GM10266 (cell line): Measurements from ENCODE around the gene LRMDA.

ENCODE experiments used
- DNase-seq: peaks from one replicate; pipeline ENCODE4 v3.0.0; 2012; ENCODE audit errors: extremely low spot score
- TF ChIP-seq, protein P1 (sequence below): IDR thresholded peaks from 2 replicates; pipeline ENCODE4 v1.5.1; 2012; ENCODE audit warnings: mild to moderate bottlenecking, low read depth; ENCODE audit not compliant: control insufficient read depth, insufficient read depth; ENCODE audit errors: missing control alignments

LRMDA gene

DNA sequence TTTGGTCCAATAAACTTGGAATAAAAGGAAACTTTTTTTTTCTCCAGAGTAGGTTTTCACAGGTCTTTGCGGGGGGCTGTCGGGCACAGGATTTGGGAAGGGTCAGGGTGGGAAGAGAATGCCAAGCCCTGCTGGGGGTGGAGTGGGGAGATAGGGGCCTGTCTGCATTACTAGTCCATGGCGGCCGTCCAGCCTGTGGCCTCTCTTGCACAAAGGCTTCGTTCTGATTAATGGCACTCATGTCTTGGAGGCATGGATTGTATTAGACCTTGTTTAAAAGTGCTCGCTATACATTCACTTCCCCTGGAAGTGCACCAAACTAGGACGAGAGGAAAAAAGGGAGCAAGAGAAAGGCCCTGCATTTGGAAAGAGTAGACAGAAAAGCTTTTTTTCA is 37.2 kb downstream of the LRMDA start:
- DNase-seq, result no peak
- TF ChIP-seq, protein P1, sequence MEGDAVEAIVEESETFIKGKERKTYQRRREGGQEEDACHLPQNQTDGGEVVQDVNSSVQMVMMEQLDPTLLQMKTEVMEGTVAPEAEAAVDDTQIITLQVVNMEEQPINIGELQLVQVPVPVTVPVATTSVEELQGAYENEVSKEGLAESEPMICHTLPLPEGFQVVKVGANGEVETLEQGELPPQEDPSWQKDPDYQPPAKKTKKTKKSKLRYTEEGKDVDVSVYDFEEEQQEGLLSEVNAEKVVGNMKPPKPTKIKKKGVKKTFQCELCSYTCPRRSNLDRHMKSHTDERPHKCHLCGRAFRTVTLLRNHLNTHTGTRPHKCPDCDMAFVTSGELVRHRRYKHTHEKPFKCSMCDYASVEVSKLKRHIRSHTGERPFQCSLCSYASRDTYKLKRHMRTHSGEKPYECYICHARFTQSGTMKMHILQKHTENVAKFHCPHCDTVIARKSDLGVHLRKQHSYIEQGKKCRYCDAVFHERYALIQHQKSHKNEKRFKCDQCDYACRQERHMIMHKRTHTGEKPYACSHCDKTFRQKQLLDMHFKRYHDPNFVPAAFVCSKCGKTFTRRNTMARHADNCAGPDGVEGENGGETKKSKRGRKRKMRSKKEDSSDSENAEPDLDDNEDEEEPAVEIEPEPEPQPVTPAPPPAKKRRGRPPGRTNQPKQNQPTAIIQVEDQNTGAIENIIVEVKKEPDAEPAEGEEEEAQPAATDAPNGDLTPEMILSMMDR, result no peak

DNA sequence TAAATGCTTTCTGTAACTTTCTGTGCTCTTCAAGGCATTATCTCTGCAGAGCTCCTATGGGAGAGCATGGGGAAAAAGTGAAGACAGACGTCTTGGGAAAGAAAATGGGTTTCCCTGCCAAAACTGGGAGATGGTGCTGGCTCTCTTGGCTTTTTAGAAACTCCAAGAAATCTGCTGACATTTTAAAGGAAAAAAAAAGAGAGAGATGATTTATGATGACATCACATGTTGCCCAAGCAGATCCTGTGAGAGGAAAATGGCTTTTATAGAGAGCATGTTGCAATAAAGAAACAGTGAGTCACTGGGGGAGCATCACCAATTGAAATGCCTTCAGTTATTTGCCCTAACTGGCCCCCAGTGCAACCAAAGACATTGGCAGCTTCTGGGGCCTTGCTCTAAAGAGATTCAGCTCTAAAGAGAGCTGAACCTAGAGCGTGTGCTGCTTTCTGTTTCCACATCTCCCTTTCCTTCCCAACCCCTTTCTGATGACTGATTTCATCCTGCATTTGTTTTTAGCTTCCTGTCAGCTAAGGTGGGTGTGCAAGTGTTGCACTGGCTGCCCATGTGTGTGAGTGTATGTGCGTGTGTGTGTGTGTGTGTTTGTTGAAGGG is 37.7 kb downstream of the LRMDA start:
- DNase-seq, result no peak

DNA sequence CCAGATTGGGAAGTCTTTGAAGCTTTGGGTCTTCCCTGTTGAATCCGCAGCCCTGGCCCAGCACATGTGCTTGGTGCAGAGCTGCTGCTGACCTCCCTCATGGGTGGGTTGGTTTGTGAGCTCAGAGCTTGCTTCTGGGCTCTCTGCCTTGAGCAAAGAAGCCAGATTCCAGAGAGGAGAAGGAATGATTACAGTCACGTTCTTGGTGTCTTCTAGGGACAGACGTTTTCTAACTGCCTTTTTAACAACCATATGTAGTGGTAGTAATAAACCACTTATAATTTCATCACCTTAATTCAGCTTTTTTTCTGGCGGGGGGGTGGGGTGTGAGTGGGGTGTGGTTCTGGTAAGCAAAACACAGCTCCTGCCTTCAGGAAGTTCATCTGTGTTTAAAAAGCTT is 39.5 kb downstream of the LRMDA start:
- DNase-seq, result no peak
- TF ChIP-seq, protein P1, result no peak

More for the DNA sequence above, 37.7 kb downstream of the LRMDA start:
- TF ChIP-seq, protein P1, result no peak

DNA sequence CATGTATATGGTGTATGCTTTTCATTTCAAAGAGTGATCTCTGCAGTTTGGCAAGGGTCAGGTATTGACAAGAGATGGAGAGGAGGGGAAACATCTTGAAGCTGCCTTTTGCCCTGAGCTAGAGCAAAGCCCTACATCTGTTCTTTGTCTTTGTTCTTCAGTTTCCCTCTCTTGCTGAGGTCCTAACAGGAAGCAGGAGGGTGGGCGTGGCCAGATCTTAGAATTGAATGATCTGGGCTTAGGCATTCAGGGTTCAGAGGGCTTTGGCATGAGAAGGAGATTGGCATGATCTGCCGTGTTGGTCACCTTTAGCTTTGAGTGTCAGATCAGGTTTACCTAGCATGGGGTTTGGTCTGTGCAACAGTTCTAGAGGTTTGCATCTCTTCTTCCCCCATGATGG is 41.3 kb downstream of the LRMDA start:
- no peak for DNase-seq
- TF ChIP-seq, protein P1, result no peak

DNA sequence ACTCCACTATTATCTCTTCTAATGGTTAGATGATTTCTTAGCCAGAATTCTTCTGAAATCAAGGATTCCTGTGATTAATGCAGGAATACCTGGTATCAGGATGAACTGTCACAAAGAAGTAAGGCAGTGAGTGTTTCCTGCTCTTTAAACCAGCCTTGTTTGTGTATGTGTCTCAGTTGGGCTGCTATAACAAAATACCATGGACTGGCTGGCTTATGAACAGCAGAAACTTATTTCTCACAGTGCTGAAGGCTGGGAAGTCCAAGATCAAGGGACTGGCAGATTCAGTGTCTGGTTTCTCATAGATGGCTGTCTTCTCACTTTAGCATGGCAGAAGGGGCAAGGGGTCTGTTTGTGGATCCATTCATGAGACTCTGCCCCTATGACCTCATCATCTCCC is 42.7 kb downstream of the LRMDA start:
- TF ChIP-seq, protein P1, result no peak
- DNase-seq, result no peak

DNA sequence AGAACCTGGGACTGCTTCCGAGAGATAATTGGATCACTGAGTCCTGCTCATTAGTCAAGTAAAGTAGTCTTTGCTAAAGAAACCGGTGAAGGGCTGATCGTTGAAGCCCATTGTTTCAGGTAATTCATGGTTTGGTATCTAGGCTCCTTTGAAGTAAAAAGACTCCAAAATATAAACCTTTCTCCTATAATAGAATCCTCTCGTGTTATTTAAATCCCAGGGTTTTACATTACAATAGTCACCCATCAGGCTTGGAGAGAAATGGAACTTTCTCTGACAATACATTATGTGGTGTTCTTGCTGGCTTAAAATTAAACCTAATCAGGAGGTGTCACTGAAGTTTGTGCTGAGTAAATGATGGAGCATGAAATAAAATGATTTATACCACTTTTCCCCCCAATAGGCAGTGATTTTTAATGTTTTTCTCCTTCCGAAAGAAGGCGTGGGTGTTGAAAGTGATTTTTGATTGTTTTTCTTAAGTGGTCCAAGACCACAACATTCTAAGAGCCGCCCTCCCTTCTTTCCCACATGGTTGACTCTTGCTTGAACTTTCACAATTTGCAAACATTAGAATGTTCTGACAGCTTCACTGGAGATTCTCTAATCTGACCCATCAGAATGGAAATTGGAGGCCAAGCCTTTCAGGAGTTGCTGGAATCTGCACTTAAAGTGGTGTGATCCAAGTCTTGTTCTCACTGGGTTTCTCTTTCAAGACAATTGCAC is 44.2 kb downstream of the LRMDA start:
- TF ChIP-seq, protein P1, result no peak
- no peak for DNase-seq

DNA sequence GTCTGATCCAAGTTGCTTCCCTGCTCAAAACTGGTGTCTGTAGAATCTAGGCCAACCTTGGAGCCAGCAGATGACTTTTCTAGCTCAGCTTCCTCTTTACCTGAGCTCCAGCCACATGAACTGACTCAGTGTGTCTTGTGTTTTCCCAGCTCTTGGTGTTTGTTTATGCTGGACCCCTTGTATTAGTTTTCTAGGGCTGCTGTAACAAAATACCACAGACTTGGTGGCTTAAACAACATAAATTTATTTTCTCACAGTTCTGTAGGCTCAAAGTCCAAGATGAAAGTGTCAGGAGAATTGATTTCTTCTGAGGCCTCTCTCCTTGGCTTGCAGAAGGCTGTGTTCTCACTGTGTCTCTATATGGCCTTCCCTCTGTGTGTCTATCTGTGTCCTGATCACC is 45.1 kb downstream of the LRMDA start:
- no peak for DNase-seq
- TF ChIP-seq, protein P1, result no peak
